ENCODE results near the gene STK17A. TPM values are rescaled to one million over a fixed set of nuclear protein-coding genes. Genes with fewer than 3 reads are reported as not detected.

STK17A gene
- total RNA-seq, 4 donors from 2014 or later = 14.6 to 31.5 (median 27.3) TPM

DNA sequence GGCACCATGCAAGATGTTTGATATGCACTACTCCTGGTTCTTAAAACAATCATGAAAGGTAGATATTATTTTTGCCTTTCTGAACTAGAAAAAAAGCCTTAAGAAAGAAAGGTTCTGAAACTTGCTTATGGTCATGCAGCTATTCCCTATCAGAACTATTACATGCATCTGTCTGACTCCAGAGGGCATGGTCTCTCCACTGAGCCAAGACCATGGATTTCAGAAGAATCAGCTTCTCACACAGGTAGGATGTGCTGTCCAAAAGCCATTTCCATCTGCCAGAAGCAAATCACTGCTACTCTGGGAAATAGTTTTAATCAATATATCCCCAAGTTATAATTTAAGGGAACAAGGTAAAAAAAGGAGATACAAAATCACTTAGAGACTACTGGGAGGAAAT, 69.5 kb downstream of the STK17A start:
- ATAC-seq = no peak
- Histone ChIP-seq H3K4me1 (peaks cover 24 to 50% (median 39%) of the 10 kb centered on the region in 3 donors), H3K36me3 (peaks cover 0 to 7% of the 10 kb centered on the region in 2 donors), H3K27ac (no peak overlapping the region), H3K9me3 (no peaks in the 10 kb centered on the region), H3K4me3 (no peak overlapping the region), H3K27me3 (no peaks in the 10 kb centered on the region)
- TF ChIP-seq, protein P1, sequence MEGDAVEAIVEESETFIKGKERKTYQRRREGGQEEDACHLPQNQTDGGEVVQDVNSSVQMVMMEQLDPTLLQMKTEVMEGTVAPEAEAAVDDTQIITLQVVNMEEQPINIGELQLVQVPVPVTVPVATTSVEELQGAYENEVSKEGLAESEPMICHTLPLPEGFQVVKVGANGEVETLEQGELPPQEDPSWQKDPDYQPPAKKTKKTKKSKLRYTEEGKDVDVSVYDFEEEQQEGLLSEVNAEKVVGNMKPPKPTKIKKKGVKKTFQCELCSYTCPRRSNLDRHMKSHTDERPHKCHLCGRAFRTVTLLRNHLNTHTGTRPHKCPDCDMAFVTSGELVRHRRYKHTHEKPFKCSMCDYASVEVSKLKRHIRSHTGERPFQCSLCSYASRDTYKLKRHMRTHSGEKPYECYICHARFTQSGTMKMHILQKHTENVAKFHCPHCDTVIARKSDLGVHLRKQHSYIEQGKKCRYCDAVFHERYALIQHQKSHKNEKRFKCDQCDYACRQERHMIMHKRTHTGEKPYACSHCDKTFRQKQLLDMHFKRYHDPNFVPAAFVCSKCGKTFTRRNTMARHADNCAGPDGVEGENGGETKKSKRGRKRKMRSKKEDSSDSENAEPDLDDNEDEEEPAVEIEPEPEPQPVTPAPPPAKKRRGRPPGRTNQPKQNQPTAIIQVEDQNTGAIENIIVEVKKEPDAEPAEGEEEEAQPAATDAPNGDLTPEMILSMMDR (IDR thresholded peaks at IDR 0.05) = no peak
- TF ChIP-seq EP300 (IDR thresholded peaks at IDR 0.05) (no peak), POLR2A (IDR thresholded peaks at IDR 0.05) (no peak), POLR2AphosphoS5 (IDR thresholded peaks at IDR 0.05) (no peak)

- 97 to 100% methylated on average over 4 of the region's 4 CpGs for WGBS, 2 donors (ENCODE audit: low coverage in 1 of 2)
Observed at GRCh38 chr7:43653466-43653865, 70.6 kb downstream of the STK17A start.

GRCh38 chr7:43653891-43654504, 71.1 kb downstream of the STK17A start:
- Histone ChIP-seq H3K4me3 (no peak overlapping the region), H3K36me3 (peaks cover 0 to 7% of the 10 kb centered on the region in 2 donors), H3K9me3 (no peaks in the 10 kb centered on the region), H3K27ac (no peak overlapping the region), H3K4me1 (peaks cover 11 to 34% (median 29%) of the 10 kb centered on the region in 3 donors), H3K27me3 (no peaks in the 10 kb centered on the region)
- ATAC-seq = no peak
- no peak for TF ChIP-seq EP300 (IDR thresholded peaks at IDR 0.05)
- 79 to 92% methylated on average over 4 of the region's 4 CpGs for WGBS, 2 donors (ENCODE audit: low coverage in 1 of 2)

More at GRCh38 chr7:43653466-43653865, 70.6 kb downstream of the STK17A start:
- Histone ChIP-seq H3K27ac (no peak overlapping the region), H3K4me3 (no peak overlapping the region), H3K36me3 (peaks cover 0 to 7% of the 10 kb centered on the region in 2 donors), H3K4me1 (peaks cover 16 to 39% (median 32%) of the 10 kb centered on the region in 3 donors), H3K9me3 (no peaks in the 10 kb centered on the region), H3K27me3 (no peaks in the 10 kb centered on the region)
- no peak for ATAC-seq
- TF ChIP-seq EP300 (IDR thresholded peaks at IDR 0.05) (no peak), POLR2AphosphoS5 (IDR thresholded peaks at IDR 0.05) (no peak), POLR2A (IDR thresholded peaks at IDR 0.05) (no peak)
- TF ChIP-seq, protein P1 (IDR thresholded peaks at IDR 0.05) = no peak

- no peak for ATAC-seq
- no peaks in the 10 kb centered on the region for H3K9me3 ChIP-seq
- H3K27me3 ChIP-seq = no peaks in the 10 kb centered on the region
- peaks cover 0 to 7% of the 10 kb centered on the region in 2 donors for H3K36me3 ChIP-seq
- no peak overlapping the region for H3K27ac ChIP-seq
- no peak overlapping the region for H3K4me3 ChIP-seq
- no peak for TF ChIP-seq EP300 (IDR thresholded peaks at IDR 0.05)
- no peak for TF ChIP-seq POLR2AphosphoS5 (IDR thresholded peaks at IDR 0.05)
- 86 to 100% methylated on average over 1 to 2 of the region's 3 CpGs for WGBS, 2 donors (ENCODE audit: low coverage in 1 of 2)
- H3K4me1 ChIP-seq = peaks cover 3 to 18% (median 15%) of the 10 kb centered on the region in 3 donors
Observed at GRCh38 chr7:43655584-43655983, 72.7 kb downstream of the STK17A start.

GRCh38 chr7:43656997-43657396, 74.1 kb downstream of the STK17A start:
- 94 to 100% methylated on average over 2 of the region's 2 CpGs for WGBS, 2 donors (ENCODE audit: low coverage in 1 of 2)
- no peak for ATAC-seq

More at GRCh38 chr7:43656997-43657396, 74.1 kb downstream of the STK17A start:
- Histone ChIP-seq H3K27ac (no peak overlapping the region), H3K4me3 (no peak overlapping the region), H3K27me3 (no peaks in the 10 kb centered on the region), H3K9me3 (no peaks in the 10 kb centered on the region), H3K4me1 (peaks cover 0 to 4% (median 4%) of the 10 kb centered on the region in 3 donors), H3K36me3 (peaks cover 0 to 7% of the 10 kb centered on the region in 2 donors)
- TF ChIP-seq, protein P1 (IDR thresholded peaks at IDR 0.05) = no peak
- TF ChIP-seq POLR2A (IDR thresholded peaks at IDR 0.05) (no peak), POLR2AphosphoS5 (IDR thresholded peaks at IDR 0.05) (no peak), EP300 (IDR thresholded peaks at IDR 0.05) (no peak)

All from gastroesophageal sphincter (tissue), 4 donors.